ENCODE results near the gene APP.

The APP gene

DNA sequence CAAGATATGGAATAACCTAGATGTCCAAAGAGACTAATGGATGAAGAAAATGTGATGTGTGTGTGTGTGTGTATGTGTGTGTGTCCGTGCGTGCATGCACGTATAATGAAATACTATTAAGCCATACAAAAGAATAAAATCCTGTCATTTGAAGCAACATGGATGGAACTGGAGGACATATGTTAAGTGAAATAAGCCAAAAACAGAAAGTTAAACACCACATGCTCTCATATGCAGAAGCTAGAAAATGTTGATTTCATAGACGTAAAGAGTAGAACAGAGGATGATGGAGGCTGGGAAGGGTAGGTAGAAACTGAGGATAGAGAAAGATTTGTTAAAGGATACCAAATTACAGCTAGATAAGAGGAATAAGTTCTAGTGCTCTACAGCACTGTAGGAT, 133.7 kb downstream of the APP start:
- Histone ChIP-seq H3K4me1 (ENCODE audit: control insufficient read depth, insufficient read depth, low read length) (peaks cover 10% of the 10 kb centered on the region; the same call in 1 of the 2 replicates), H3K27ac (ENCODE audit: extremely low read depth, low read depth, low read length) (no peak overlapping the region), H3K36me3 (ENCODE audit: control insufficient read depth in 2 of 2, insufficient read depth in 1 of 2, low read length in 2 of 2) (peaks cover 0 to 12% of the 10 kb centered on the region in 2 experiments; a peak in 2 of 3 replicates), H3K4me3 (ENCODE audit: low read depth, low read length) (no peak overlapping the region), H3K9me3 (ENCODE audit: control insufficient read depth, insufficient read depth, low read depth, low read length) (no peaks in the 10 kb centered on the region)
- ChIA-PET POLR2A (no interaction called here), CTCF (interaction anchor here (0.7 kb wide), 1 partner anchor 26 kb away, joined by 5 read pairs; no protein-coding TSS in a partner anchor)
- TF ChIP-seq, protein P1, sequence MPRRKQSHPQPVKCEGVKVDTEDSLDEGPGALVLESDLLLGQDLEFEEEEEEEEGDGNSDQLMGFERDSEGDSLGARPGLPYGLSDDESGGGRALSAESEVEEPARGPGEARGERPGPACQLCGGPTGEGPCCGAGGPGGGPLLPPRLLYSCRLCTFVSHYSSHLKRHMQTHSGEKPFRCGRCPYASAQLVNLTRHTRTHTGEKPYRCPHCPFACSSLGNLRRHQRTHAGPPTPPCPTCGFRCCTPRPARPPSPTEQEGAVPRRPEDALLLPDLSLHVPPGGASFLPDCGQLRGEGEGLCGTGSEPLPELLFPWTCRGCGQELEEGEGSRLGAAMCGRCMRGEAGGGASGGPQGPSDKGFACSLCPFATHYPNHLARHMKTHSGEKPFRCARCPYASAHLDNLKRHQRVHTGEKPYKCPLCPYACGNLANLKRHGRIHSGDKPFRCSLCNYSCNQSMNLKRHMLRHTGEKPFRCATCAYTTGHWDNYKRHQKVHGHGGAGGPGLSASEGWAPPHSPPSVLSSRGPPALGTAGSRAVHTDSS (tag by site-specific recombination; IDR thresholded peaks at IDR 0.05), result no peak
- TF ChIP-seq ZNF433 (tag by site-specific recombination; IDR thresholded peaks at IDR 0.05; ENCODE audit: low read depth) (no peak), ZEB2 (tag by site-specific recombination; IDR thresholded peaks at IDR 0.05) (no peak), GLI4 (tag by site-specific recombination; IDR thresholded peaks at IDR 0.05) (no peak), ZNF664 (tag by site-specific recombination; IDR thresholded peaks at IDR 0.05) (no peak), ZNF311 (tag by site-specific recombination; IDR thresholded peaks at IDR 0.05; ENCODE audit: borderline replicate concordance) (no peak), ZNF324 (tag by site-specific recombination; IDR thresholded peaks at IDR 0.05) (no peak), SETDB1 (IDR thresholded peaks at IDR 0.05; ENCODE audit: insufficient read length, low read length) (no peak), ZNF37A (tag by site-specific recombination; IDR thresholded peaks at IDR 0.05) (no peak), ZNF776 (tag by site-specific recombination; IDR thresholded peaks at IDR 0.05; ENCODE audit: borderline replicate concordance) (no peak), ZSCAN16 (tag by site-specific recombination; IDR thresholded peaks at IDR 0.05) (no peak), ZNF529 (tag by site-specific recombination; IDR thresholded peaks at IDR 0.05; ENCODE audit: insufficient replicate concordance) (no peak), GFI1B (tag by site-specific recombination; IDR thresholded peaks at IDR 0.05) (no peak), PRDM1 (tag by site-specific recombination; IDR thresholded peaks at IDR 0.05) (no peak), ZNF404 (tag by site-specific recombination; IDR thresholded peaks at IDR 0.05) (no peak)
- TF ChIP-seq, protein P2, sequence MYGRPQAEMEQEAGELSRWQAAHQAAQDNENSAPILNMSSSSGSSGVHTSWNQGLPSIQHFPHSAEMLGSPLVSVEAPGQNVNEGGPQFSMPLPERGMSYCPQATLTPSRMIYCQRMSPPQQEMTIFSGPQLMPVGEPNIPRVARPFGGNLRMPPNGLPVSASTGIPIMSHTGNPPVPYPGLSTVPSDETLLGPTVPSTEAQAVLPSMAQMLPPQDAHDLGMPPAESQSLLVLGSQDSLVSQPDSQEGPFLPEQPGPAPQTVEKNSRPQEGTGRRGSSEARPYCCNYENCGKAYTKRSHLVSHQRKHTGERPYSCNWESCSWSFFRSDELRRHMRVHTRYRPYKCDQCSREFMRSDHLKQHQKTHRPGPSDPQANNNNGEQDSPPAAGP (tag by site-specific recombination; IDR thresholded peaks at IDR 0.05), result no peak
- TF ChIP-seq, protein P3, sequence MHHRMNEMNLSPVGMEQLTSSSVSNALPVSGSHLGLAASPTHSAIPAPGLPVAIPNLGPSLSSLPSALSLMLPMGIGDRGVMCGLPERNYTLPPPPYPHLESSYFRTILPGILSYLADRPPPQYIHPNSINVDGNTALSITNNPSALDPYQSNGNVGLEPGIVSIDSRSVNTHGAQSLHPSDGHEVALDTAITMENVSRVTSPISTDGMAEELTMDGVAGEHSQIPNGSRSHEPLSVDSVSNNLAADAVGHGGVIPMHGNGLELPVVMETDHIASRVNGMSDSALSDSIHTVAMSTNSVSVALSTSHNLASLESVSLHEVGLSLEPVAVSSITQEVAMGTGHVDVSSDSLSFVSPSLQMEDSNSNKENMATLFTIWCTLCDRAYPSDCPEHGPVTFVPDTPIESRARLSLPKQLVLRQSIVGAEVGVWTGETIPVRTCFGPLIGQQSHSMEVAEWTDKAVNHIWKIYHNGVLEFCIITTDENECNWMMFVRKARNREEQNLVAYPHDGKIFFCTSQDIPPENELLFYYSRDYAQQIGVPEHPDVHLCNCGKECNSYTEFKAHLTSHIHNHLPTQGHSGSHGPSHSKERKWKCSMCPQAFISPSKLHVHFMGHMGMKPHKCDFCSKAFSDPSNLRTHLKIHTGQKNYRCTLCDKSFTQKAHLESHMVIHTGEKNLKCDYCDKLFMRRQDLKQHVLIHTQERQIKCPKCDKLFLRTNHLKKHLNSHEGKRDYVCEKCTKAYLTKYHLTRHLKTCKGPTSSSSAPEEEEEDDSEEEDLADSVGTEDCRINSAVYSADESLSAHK (tag by site-specific recombination; IDR thresholded peaks at IDR 0.05), result no peak
- TF ChIP-seq, protein P4, sequence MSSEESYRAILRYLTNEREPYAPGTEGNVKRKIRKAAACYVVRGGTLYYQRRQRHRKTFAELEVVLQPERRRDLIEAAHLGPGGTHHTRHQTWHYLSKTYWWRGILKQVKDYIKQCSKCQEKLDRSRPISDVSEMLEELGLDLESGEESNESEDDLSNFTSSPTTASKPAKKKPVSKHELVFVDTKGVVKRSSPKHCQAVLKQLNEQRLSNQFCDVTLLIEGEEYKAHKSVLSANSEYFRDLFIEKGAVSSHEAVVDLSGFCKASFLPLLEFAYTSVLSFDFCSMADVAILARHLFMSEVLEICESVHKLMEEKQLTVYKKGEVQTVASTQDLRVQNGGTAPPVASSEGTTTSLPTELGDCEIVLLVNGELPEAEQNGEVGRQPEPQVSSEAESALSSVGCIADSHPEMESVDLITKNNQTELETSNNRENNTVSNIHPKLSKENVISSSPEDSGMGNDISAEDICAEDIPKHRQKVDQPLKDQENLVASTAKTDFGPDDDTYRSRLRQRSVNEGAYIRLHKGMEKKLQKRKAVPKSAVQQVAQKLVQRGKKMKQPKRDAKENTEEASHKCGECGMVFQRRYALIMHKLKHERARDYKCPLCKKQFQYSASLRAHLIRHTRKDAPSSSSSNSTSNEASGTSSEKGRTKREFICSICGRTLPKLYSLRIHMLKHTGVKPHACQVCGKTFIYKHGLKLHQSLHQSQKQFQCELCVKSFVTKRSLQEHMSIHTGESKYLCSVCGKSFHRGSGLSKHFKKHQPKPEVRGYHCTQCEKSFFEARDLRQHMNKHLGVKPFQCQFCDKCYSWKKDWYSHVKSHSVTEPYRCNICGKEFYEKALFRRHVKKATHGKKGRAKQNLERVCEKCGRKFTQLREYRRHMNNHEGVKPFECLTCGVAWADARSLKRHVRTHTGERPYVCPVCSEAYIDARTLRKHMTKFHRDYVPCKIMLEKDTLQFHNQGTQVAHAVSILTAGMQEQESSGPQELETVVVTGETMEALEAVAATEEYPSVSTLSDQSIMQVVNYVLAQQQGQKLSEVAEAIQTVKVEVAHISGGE (tag by site-specific recombination; conservative IDR thresholded peaks at IDR 0.05; ENCODE audit: low read depth), result no peak

Data from HEK293 (cell line).